GM15510 (cell line): ENCODE measurements around the gene CAND1.

Experiments
- POLR2A ChIP-seq: IDR thresholded peaks from 3 replicates; pipeline ENCODE4 v1.6.1; 2011; ENCODE audit warnings: borderline replicate concordance; ENCODE audit not compliant: insufficient read length; ENCODE audit errors: extremely low read depth

Gene CAND1

DNA sequence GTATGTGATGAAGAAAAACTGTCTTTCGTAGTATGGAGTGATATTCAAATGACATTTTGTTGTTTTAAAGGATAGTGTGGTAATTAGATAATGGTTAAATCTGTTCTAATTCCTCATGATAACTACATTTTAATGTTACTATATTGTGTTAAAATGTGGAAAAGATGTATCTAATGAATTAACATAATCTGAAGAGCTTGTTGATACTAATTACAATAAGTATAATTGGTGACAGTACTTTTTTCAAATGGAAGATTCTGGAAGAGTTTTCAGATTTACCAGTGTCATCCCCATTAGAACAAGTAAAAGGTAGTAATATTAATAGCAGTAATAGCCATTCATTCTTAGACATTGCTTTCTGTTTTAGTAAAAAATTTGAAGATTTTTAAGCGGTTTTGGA lies 37.6 kb downstream of the CAND1 start:
- TF ChIP-seq POLR2A, result no peak

DNA sequence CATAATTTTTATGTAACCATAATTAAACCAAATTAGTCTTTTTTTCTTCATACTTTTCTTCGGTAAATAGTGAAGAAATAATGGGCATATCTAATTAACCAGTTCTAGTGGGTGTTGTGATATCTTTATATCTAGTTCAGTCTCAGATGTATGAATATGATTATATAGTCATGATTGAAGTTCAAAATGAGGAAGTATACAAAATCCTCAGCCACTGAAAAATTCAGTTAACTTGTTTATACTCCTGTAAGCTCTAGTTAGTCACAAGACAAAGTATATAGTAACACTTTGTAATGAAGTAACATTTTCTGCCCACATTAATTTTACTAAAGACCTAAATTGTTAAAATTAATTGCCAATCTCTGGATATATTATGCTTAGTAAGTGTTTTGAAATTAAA lies 46.5 kb downstream of the CAND1 start:
- TF ChIP-seq POLR2A, result no peak

DNA sequence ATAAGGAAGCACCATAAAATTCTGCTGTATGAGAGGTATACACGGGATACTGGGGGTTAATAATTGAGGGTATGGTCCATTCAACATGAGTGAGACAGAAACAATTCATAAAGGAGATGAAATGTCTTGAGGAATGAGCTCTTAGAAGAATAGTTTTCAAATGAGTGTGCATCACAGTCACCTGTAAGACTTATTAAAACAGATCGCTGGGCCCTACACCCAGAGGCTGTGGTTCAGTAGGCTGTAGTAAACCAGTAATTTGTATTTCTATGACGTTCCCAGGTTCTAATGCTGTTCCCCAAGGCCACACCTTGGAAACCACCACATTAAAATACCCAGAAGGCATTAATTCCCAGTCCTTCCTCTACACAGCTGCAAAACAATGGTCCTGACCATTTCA lies 49.6 kb downstream of the CAND1 start:
- no peak for TF ChIP-seq POLR2A

DNA sequence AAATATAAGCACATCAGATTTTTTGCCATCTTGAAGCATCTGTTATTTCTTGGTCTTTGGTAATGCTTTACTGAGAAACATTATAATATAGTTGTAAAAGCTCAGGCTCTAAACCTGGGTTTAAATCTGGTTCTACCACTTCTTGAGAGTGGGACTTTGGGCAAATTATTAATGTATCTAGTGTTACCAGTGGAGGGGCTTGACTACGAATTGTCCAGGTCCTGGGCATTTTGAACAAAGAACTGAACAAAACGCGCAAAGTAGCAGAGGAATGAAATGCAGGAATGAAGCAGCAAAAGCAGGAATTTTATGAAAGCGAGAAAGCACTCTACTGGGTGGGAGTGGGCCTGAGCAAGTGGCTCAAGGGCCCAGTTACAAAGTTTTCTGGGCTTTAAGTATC lies 50.8 kb downstream of the CAND1 start:
- no peak for TF ChIP-seq POLR2A

DNA sequence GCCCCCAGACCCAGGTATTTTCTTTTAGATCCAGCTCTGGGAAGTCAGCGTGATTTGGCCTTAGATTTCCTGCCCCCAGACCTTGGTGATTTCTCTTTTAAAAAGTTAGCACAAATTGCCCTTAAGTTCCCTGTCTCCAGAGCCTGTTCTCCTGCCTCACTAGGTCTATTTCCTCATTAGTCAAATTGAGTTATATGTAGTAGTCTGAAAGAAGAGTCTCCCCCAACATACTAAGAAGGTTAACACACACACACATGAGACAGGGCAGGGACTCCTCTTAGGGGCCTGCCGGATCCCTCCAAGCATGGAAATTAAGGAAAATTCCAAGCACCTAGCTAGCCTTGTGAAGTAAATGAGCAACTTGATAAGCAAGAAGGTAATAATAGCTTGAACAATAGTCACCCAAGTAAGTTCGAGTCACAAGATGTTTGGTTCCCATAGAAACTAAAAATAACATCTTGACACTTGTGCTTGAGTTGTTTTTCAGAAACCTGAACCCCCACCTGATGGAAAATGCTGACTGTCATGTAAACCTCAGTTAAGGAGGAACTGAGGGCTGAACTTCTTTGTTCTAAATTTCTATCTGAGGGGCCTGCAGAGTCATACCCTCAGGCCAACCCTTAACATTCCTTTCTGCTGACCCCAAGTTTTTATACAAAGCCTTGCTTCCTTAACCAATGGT lies 51.6 kb downstream of the CAND1 start:
- TF ChIP-seq POLR2A, result no peak

DNA sequence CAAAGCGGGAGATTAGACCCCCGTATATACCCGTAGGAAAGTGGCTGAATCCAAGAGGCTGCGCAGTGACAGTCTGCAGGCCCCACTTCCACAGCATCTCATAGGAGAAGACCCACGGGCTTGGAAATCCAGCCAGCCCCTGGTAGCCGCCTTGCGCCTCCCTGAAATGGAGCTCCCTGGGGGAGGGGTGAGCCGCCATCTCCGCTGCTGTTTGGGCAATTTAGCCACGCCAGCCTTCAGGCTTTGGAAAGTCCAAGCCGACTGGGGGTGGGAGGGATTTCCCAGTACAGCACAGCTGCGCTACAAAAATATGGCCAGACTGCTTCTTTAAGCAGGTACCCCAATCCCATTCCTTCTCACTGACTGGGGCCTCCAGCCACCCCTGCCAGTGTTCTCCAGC lies 53.4 kb downstream of the CAND1 start:
- no peak for TF ChIP-seq POLR2A

GRCh38 chr12:67323007-67323406 lies 53.8 kb downstream of the CAND1 start:
- no peak for TF ChIP-seq POLR2A

GRCh38 chr12:67326637-67327036 lies 57.5 kb downstream of the CAND1 start:
- no peak for TF ChIP-seq POLR2A

DNA sequence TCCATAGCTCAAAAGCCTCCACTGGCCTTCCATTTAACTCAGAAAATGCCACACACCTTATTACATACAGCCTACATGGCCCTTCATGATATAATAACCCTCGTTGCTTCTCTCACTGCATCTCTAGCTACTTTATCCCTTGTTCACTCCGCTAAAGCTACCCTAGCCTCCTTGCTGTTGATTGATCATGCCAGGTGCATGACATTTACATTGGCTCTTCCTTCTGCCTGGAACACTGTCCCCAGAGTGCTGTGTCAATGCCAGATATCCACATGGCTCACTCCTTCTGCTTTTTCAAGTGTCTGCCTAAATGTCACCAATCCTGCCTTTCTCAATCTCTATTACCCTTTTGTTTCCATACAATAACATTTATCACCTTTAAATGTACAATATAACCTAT lies 58.3 kb downstream of the CAND1 start:
- no peak for TF ChIP-seq POLR2A

GRCh38 chr12:67331123-67331522 lies 62.0 kb downstream of the CAND1 start:
- no peak for TF ChIP-seq POLR2A

- TF ChIP-seq POLR2A, result no peak
These were observed 62.7 kb downstream of the CAND1 start for GRCh38 chr12:67331828-67332227.

DNA sequence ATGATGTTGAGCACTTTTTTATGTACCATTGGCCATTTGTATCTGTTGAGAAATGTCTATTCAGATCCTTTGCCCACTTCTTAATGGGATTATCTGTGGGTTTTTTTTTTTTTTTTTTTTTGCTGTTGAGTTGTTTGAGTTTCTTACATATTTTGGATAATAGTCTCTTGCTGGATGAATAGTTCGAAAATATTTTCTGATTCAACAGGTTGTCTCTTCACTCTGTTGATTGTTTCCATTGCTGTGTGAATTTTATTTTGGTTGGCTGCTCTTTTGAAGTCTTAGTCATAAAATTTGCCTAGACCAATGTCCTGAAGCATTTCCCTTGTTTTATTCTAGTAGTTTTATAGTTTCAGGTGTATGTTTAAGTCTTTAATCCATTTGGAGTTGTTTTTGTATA lies 64.5 kb downstream of the CAND1 start:
- TF ChIP-seq POLR2A, result no peak

DNA sequence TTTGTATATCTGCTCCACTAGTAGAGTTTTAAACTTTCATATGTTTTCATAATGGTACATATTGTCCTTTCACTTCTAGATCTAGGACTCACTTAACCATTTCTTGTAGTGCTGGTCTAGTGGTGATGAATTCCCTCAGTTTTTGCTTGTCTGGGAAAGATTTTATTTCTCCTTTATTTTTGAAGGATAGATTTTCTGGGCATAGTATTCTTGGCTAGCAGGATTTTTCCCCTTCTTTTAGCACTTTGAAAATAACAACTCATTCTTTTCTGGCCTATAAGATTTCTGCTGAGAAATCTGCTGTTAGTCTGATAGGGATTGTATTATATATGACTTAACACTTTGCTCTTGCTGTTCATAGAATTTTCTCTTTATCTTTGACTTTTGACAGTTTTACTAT lies 69.3 kb downstream of the CAND1 start:
- no peak for TF ChIP-seq POLR2A

GRCh38 chr12:67339530-67339929 lies 70.4 kb downstream of the CAND1 start:
- TF ChIP-seq POLR2A, result no peak

- TF ChIP-seq POLR2A, result no peak
These were observed 76.0 kb downstream of the CAND1 start for GRCh38 chr12:67344979-67345710.

- TF ChIP-seq POLR2A, result no peak
These were observed 79.5 kb downstream of the CAND1 start for GRCh38 chr12:67348683-67349082.
